Measurements from ENCODE around the gene ZFP69B. TPM values are rescaled to one million over a fixed set of nuclear protein-coding genes. Genes with fewer than 3 reads are reported as not detected.

Gene ZFP69B
- total RNA-seq = 2.7 and 3.4 TPM in 2 replicates
- 0.56 and 0.81 TPM in 2 replicates for polyA plus RNA-seq
- polyA plus RNA-seq (2011; cell fraction: cytosol; rRNA removed) = 1.2 TPM in 2 replicates
- polyA plus RNA-seq (2011; cell fraction: nucleus; rRNA removed) = 1.7 and 2.0 TPM in 2 replicates
- 2.6 and 3.7 TPM in 2 replicates for polyA plus RNA-seq (2012)
- polyA minus RNA-seq = 1.1 and 2.1 TPM in 2 replicates
- polyA minus RNA-seq (2011; cell fraction: cytosol; rRNA and poly(A)+ RNA removed) = not detected
- polyA minus RNA-seq (2011; cell fraction: nucleus; rRNA and poly(A)+ RNA removed) = 1.5 and 1.6 TPM in 2 replicates
- percentile 48 among the genes with signal in this experiment for Bru-seq, nascent RNA
- percentile 53 among the genes with signal in this experiment for BruChase-seq, experiment 1, labeled RNA remaining after a 6-hour chase
- percentile 50 among the genes with signal in this experiment for BruChase-seq, experiment 2, labeled RNA remaining after a 2-hour chase
- long read RNA-seq, partial matches to known transcripts = 0 of 3 reads
- long read RNA-seq, other reads (novel, unspliced or antisense) = 2 of 3 reads

GRCh38 chr1:40449684-40450494, at the start of gene ZFP69B:
TSS of gene ZFP69B (plus strand) at chr1:40450476. CDS start at chr1:40450962, 486 bp downstream.
- TF ChIP-seq MYC (IDR thresholded peaks at IDR 0.05; ENCODE audit: low read depth, low read length) (no peak), JUN (IDR thresholded peaks at IDR 0.05; ENCODE audit: borderline replicate concordance, insufficient read depth, insufficient read length, low read depth) (no peak), EZH2 (IDR thresholded peaks at IDR 0.05; ENCODE audit: borderline replicate concordance, low read depth, low read length, severe bottlenecking) (no peak), MAX (IDR thresholded peaks at IDR 0.05; ENCODE audit: insufficient read depth, insufficient read length) (no peak), POLR2AphosphoS5 (IDR thresholded peaks at IDR 0.05; ENCODE audit: insufficient read depth, low read depth, low read length) (peak; percentile 81), FOS (IDR thresholded peaks at IDR 0.05; ENCODE audit: borderline replicate concordance, insufficient read depth, low read length) (no peak), CTCF (IDR thresholded peaks at IDR 0.05; ENCODE audit: extremely low read depth in 1 of 2, insufficient read depth in 1 of 2, low read depth in 1 of 2, low read length in 2 of 2) (peak in 1 of 2 donors; percentile 33), GATA2 (IDR thresholded peaks at IDR 0.05; ENCODE audit: insufficient read depth, insufficient read length, low read depth, low read length) (no peak), POLR2A (IDR thresholded peaks at IDR 0.05; ENCODE audit: low read depth, low read length) (peak; percentile 64)
- FAIRE-seq (peak; percentile 86), DNase-seq (ENCODE audit: low read depth, low spot score) (peak; percentile 94)
- H3K4me3 ChIP-seq (replicated peaks in 1 of 3; ENCODE audit: insufficient read depth in 1 of 3, low read depth in 1 of 3, low read length in 3 of 3) = peak within 1 kb of the TSS; percentile 30 to 84 (median 54)
- no peaks in the 10 kb centered on the region for H4K20me1 ChIP-seq (replicated peaks; ENCODE audit: control insufficient read depth, extremely low read depth, insufficient read depth, low read length)
- BruUV-seq (replicated peaks) = TSS peak; percentile 8
- ChIA-PET CTCF (interaction anchor here (0.7 to 3.3 kb wide), 11 partner anchors 9 to 306 kb away, joined by 3 to 28 read pairs (median 5); partner anchors contain the start of genes ZFP69 and ZNF684), POLR2A (interaction anchor here (0.5 to 1.3 kb wide), 3 partner anchors 10 to 122 kb away, joined by 3 to 5 read pairs (median 3); partner anchors contain the start of gene EXO5)
- dilution Hi-C loops (cut with MboI; ENCODE audit: extremely low pct_ligation_motif_present, low sequenced_read_pairs) (no loop called here), intact Hi-C loops (cut with micrococcal nuclease) (loop anchor here (2.0 to 5.0 kb wide), 3 partner anchors 27 to 82 kb away; partner anchors contain the start of genes EXO5, ZFP69 and ZNF684)
- H3K9ac ChIP-seq (replicated peaks; ENCODE audit: extremely low read depth, insufficient read depth, low read length) = peak within 1 kb of the TSS; percentile 68
- H3K9me1 ChIP-seq (replicated peaks; ENCODE audit: control insufficient read depth, extremely low read depth, insufficient read depth, low read length) = no peaks in the 10 kb centered on the region
- no peaks in the 10 kb centered on the region for H3K27me3 ChIP-seq (ENCODE audit: control insufficient read depth in 2 of 2, insufficient read depth in 2 of 2, low read length in 2 of 2)
- peaks cover 10% of the 10 kb centered on the region for H3K4me1 ChIP-seq (ENCODE audit: control insufficient read depth, extremely low read depth, insufficient read depth, low read length)
- peak within 1 kb of the TSS; percentile 95 for H3K4me2 ChIP-seq (ENCODE audit: insufficient read depth, low read length)
- no peaks in the 10 kb centered on the region for H3K36me3 ChIP-seq (ENCODE audit: control insufficient read depth in 2 of 2, extremely low read depth in 1 of 2, insufficient read depth in 2 of 2, low read length in 2 of 2)
- peak within 1 kb of the TSS; percentile 63 for H3K27ac ChIP-seq (ENCODE audit: insufficient read depth, low read depth, low read length)
- H3K79me2 ChIP-seq (ENCODE audit: control insufficient read depth, insufficient read depth, low read length) = no peaks in the 10 kb centered on the region
- no peaks in the 10 kb centered on the region for H3K9me3 ChIP-seq (replicated peaks; ENCODE audit: control insufficient read depth, insufficient read depth, low read length)
- peak within 1 kb of the TSS; percentile 92 for H2AFZ ChIP-seq (ENCODE audit: low read depth, low read length)

All from endothelial cell of umbilical vein (primary cell).